ENCODE data around the gene ARHGEF11.

ARHGEF11 gene

GRCh38 chr1:156906206-156906906 is 139.2 kb downstream of the ARHGEF11 start:
- no peak for DNase-seq

- DNase-seq, result no peak
Observed at GRCh38 chr1:156905651-156906050, 139.9 kb downstream of the ARHGEF11 start.

GRCh38 chr1:156905176-156905575 is 140.4 kb downstream of the ARHGEF11 start:
- no peak for DNase-seq

- DNase-seq, result no peak
Observed at GRCh38 chr1:156904187-156904959, 141.2 kb downstream of the ARHGEF11 start.

- DNase-seq, result no peak
Observed at GRCh38 chr1:156903328-156904091, 142.0 kb downstream of the ARHGEF11 start.

- DNase-seq, result no peak
Observed at GRCh38 chr1:156901966-156902915, 143.3 kb downstream of the ARHGEF11 start.

GRCh38 chr1:156901590-156901900 is 144.0 kb downstream of the ARHGEF11 start:
- no peak for DNase-seq

- no peak for DNase-seq
Observed at GRCh38 chr1:156900896-156901589, 144.5 kb downstream of the ARHGEF11 start.

GRCh38 chr1:156899956-156900718 is 145.4 kb downstream of the ARHGEF11 start:
- no peak for DNase-seq

GRCh38 chr1:156898971-156899664 is 146.4 kb downstream of the ARHGEF11 start:
- DNase-seq, result no peak

- no peak for DNase-seq
Observed at GRCh38 chr1:156898161-156898566, 147.4 kb downstream of the ARHGEF11 start.

GRCh38 chr1:156897078-156897825 is 148.3 kb downstream of the ARHGEF11 start:
- DNase-seq, result no peak

- no peak for DNase-seq
Observed at GRCh38 chr1:156896490-156897033, 149.0 kb downstream of the ARHGEF11 start.

GRCh38 chr1:156895927-156896326 is 149.6 kb downstream of the ARHGEF11 start:
- DNase-seq, result no peak

GRCh38 chr1:156895455-156895812 is 150.1 kb downstream of the ARHGEF11 start:
- DNase-seq, result no peak

GRCh38 chr1:156894711-156895454 is 150.7 kb downstream of the ARHGEF11 start:
- no peak for DNase-seq

GRCh38 chr1:156894001-156894400 is 151.5 kb downstream of the ARHGEF11 start:
- DNase-seq, result no peak

GRCh38 chr1:156893048-156893953 is 152.2 kb downstream of the ARHGEF11 start, which contains the start of gene PEAR1:
PEAR1 (plus strand) TSS chr1:156893718; CDS start chr1:156903927, 10,209 bp downstream.
- DNase-seq, result no peak
